ENCODE results near the gene ZNF691.

ZNF691 gene, protein sequence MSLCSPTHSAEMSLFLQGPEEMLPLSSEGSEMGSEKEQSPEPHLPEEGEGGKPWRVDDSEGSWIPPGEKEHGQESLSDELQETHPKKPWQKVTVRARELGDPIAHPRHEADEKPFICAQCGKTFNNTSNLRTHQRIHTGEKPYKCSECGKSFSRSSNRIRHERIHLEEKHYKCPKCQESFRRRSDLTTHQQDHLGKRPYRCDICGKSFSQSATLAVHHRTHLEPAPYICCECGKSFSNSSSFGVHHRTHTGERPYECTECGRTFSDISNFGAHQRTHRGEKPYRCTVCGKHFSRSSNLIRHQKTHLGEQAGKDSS

DNA sequence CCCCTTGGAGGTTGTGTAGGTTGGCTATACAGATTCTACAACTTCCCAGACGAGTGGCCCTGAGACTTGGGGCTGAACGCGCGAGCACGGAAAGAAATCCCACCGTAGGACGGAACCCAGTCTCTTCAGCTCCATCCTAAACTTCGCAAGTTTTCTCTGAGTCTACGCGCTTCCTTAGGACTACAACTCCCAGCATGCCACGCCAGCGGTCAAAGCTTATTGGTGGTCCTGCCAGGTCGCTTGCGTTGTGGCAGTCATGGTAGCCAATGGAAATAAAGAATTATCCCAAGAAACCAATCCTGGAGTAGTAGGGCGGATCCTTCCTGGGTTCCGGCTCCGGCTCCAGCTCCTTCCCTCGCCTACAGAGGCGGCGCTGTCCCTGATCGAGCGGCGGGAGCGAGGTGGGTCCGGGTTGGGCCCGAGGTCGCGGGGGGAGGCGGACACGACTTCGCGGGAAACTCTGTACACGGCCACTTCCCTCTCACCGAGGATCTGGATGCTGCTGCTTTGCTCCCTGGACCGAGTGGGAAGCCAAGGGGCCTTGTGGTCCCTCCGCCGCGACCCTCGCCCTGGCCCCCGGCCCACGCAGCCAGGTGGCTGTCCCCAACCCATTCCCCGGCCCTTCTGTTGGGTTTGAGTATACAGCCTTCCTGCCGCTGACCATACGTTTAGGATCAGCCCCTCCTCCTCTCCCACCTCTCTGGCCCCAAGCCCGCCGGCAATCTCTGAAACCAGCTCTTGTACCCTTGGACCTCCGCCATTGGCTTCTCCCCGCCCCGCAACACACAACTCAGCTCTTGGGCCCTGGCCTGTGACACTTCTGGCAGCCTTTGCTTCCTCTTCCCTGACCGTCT lies at the start of gene ZNF691:
Gene ZNF691 (plus strand): TSS at position 357 of the 854 bp plus-strand sequence. CDS start 3,046 bp downstream, outside the sequence.
- Histone ChIP-seq H3K9me3 (ENCODE audit: insufficient read depth, low read depth, low read length) (no peaks in the 10 kb centered on the region), H2AFZ (ENCODE audit: low read length) (peak within 1 kb of the TSS; percentile 99), H3K79me2 (ENCODE audit: insufficient read depth, low read length) (peaks cover 28% of the 10 kb centered on the region), H3K4me2 (ENCODE audit: low read depth, low read length, poor library complexity, severe bottlenecking) (peak within 1 kb of the TSS; percentile 89), H4K20me1 (ENCODE audit: insufficient read depth, low read length, poor library complexity, severe bottlenecking) (peaks cover 18% of the 10 kb centered on the region), H3K27me3 (ENCODE audit: insufficient read depth, low read length, poor library complexity, severe bottlenecking) (no peaks in the 10 kb centered on the region), H3K36me3 (ENCODE audit: insufficient read depth, low read length) (no peaks in the 10 kb centered on the region; the same call in 1 of the 2 replicates), H3K4me1 (ENCODE audit: insufficient read depth, low read length, poor library complexity, severe bottlenecking) (peaks cover 27% of the 10 kb centered on the region), H3K9me2 (replicated peaks; ENCODE audit: low read depth, low read length) (no peaks in the 10 kb centered on the region), H3K9ac (ENCODE audit: low read depth, low read length, poor library complexity, severe bottlenecking) (peak within 1 kb of the TSS; percentile 88), H3K4me3 (ENCODE audit: low read length, poor library complexity, severe bottlenecking) (peak within 1 kb of the TSS; percentile 89), H3F3A (ENCODE audit: low read depth) (no peaks in the 10 kb centered on the region)
- TF ChIP-seq EZH2phosphoT487 (IDR thresholded peaks at IDR 0.05; ENCODE audit: borderline replicate concordance): no peak
- TF ChIP-seq CTCF (conservative IDR thresholded peaks at IDR 0.05; ENCODE audit: low read length): peak; percentile 43

DNA sequence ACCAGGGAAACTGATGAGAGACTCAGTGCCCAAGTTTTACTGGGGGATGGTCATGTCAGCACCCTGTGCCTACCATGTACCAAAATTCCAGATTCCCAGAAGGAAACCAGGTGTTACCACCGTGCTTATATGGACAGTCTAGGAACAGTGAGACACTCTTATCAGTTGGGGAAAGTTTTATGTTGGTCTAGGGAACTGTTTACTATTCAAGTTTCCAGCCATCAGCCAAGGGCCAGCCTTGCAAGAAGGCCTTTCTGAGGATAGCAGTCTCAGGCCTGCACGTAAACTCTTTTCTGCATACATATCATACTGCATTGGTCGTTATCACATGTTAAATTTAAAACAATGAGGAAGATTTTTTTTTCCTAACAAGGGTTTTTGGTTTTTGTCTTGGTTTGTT lies 49.0 kb upstream of the ZNF691 start:
- TF ChIP-seq EZH2phosphoT487 (IDR thresholded peaks at IDR 0.05; ENCODE audit: borderline replicate concordance) (no peak), CTCF (conservative IDR thresholded peaks at IDR 0.05; ENCODE audit: low read length) (no peak)
- Histone ChIP-seq H3K4me2 (ENCODE audit: low read depth, low read length, poor library complexity, severe bottlenecking) (no peak overlapping the region), H3K9ac (ENCODE audit: low read depth, low read length, poor library complexity, severe bottlenecking) (no peak overlapping the region), H3K9me2 (replicated peaks; ENCODE audit: low read depth, low read length) (no peaks in the 10 kb centered on the region), H3F3A (ENCODE audit: low read depth) (no peaks in the 10 kb centered on the region), H3K27me3 (ENCODE audit: insufficient read depth, low read length, poor library complexity, severe bottlenecking) (no peaks in the 10 kb centered on the region), H4K20me1 (ENCODE audit: insufficient read depth, low read length, poor library complexity, severe bottlenecking) (no peaks in the 10 kb centered on the region), H3K9me3 (ENCODE audit: insufficient read depth, low read depth, low read length) (no peaks in the 10 kb centered on the region), H3K79me2 (ENCODE audit: insufficient read depth, low read length) (no peaks in the 10 kb centered on the region), H2AFZ (ENCODE audit: low read length) (no peak overlapping the region), H3K36me3 (ENCODE audit: insufficient read depth, low read length) (no peaks in the 10 kb centered on the region), H3K4me3 (ENCODE audit: low read length, poor library complexity, severe bottlenecking) (no peak overlapping the region), H3K4me1 (ENCODE audit: insufficient read depth, low read length, poor library complexity, severe bottlenecking) (no peaks in the 10 kb centered on the region)

DNA sequence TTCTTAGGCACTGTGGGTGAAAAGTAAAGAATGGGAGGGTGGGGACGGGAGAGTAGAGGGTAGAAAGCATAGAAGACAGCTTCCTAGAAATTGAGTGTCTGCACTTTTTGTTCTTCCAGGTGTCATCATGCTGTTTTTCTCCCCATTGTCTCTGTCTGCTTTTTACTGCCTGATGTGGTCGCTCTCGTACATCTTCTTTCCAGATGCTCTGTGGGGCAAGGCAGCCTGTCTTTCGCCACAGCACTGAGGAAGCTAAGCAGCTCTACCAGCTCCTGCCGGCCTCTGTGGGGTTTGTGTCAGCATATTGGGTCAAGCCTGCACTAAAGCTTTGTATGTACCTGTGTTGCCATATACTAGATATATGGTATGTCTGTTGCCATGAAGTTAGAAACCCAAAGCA lies 48.4 kb upstream of the ZNF691 start:
- no peak overlapping the region for H2AFZ ChIP-seq (ENCODE audit: low read length)
- no peaks in the 10 kb centered on the region for H3K27me3 ChIP-seq (ENCODE audit: insufficient read depth, low read length, poor library complexity, severe bottlenecking)
- H3K9ac ChIP-seq (ENCODE audit: low read depth, low read length, poor library complexity, severe bottlenecking): no peak overlapping the region
- no peaks in the 10 kb centered on the region for H3K4me1 ChIP-seq (ENCODE audit: insufficient read depth, low read length, poor library complexity, severe bottlenecking)
- H3K9me3 ChIP-seq (ENCODE audit: insufficient read depth, low read depth, low read length): no peaks in the 10 kb centered on the region
- no peaks in the 10 kb centered on the region for H3K79me2 ChIP-seq (ENCODE audit: insufficient read depth, low read length)
- H3F3A ChIP-seq (ENCODE audit: low read depth): no peaks in the 10 kb centered on the region
- H3K4me3 ChIP-seq (ENCODE audit: low read length, poor library complexity, severe bottlenecking): no peak overlapping the region
- TF ChIP-seq EZH2phosphoT487 (IDR thresholded peaks at IDR 0.05; ENCODE audit: borderline replicate concordance): no peak
- TF ChIP-seq CTCF (conservative IDR thresholded peaks at IDR 0.05; ENCODE audit: low read length): no peak
- H3K4me2 ChIP-seq (ENCODE audit: low read depth, low read length, poor library complexity, severe bottlenecking): no peak overlapping the region
- no peaks in the 10 kb centered on the region for H3K36me3 ChIP-seq (ENCODE audit: insufficient read depth, low read length)
- no peaks in the 10 kb centered on the region for H3K9me2 ChIP-seq (replicated peaks; ENCODE audit: low read depth, low read length)
- no peaks in the 10 kb centered on the region for H4K20me1 ChIP-seq (ENCODE audit: insufficient read depth, low read length, poor library complexity, severe bottlenecking)
